ENCODE measurements around the gene PRDM16. TPM values are rescaled to one million over a fixed set of nuclear protein-coding genes. Genes with fewer than 3 reads are reported as not detected.

The PRDM16 gene
- total RNA-seq, 1 donor, result 6.5 TPM

- DNase-seq (ENCODE audit: insufficient read length, low spot score, missing footprints), result no peak
- Histone ChIP-seq H4K20me1 (ENCODE audit: insufficient read depth, low read length) (no peaks in the 10 kb centered on the region), H3K9me3 (ENCODE audit: low read depth, low read length) (no peaks in the 10 kb centered on the region), H3K27me3 (ENCODE audit: insufficient read depth, low read length) (no peaks in the 10 kb centered on the region), H3K4me1 (ENCODE audit: insufficient read depth, low read length) (peaks cover 13% of the 10 kb centered on the region), H2AFZ (ENCODE audit: low read length) (no peak overlapping the region), H3K27ac (ENCODE audit: low read depth, low read length) (no peak overlapping the region), H3K4me3 (ENCODE audit: insufficient read depth, low read length) (no peak overlapping the region), H3K36me3 (ENCODE audit: insufficient read depth, low read length) (no peaks in the 10 kb centered on the region), H3K4me2 (ENCODE audit: insufficient read depth, low read length) (no peak overlapping the region), H3K79me2 (ENCODE audit: insufficient read depth, low read length) (no peaks in the 10 kb centered on the region)
- TF ChIP-seq CTCF (IDR thresholded peaks at IDR 0.05; ENCODE audit: extremely low read depth, low read depth, low read length), result no peak
Observed at GRCh38 chr1:3166206-3166918, 97.4 kb downstream of the PRDM16 start.

GRCh38 chr1:3167255-3167654 lies 98.3 kb downstream of the PRDM16 start:
- no peak for DNase-seq (ENCODE audit: insufficient read length, low spot score, missing footprints)
- H3K36me3 ChIP-seq (ENCODE audit: insufficient read depth, low read length), result no peaks in the 10 kb centered on the region
- H2AFZ ChIP-seq (ENCODE audit: low read length), result no peak overlapping the region
- no peaks in the 10 kb centered on the region for H3K27me3 ChIP-seq (ENCODE audit: insufficient read depth, low read length)
- no peak overlapping the region for H3K4me2 ChIP-seq (ENCODE audit: insufficient read depth, low read length)
- H3K9me3 ChIP-seq (ENCODE audit: low read depth, low read length), result no peaks in the 10 kb centered on the region
- no peak for TF ChIP-seq CTCF (IDR thresholded peaks at IDR 0.05; ENCODE audit: extremely low read depth, low read depth, low read length)
- H3K79me2 ChIP-seq (ENCODE audit: insufficient read depth, low read length), result no peaks in the 10 kb centered on the region
- no peak overlapping the region for H3K27ac ChIP-seq (ENCODE audit: low read depth, low read length)
- no peaks in the 10 kb centered on the region for H4K20me1 ChIP-seq (ENCODE audit: insufficient read depth, low read length)
- peaks cover 13% of the 10 kb centered on the region for H3K4me1 ChIP-seq (ENCODE audit: insufficient read depth, low read length)
- H3K4me3 ChIP-seq (ENCODE audit: insufficient read depth, low read length), result no peak overlapping the region

GRCh38 chr1:3168678-3169077 lies 99.7 kb downstream of the PRDM16 start:
- no peaks in the 10 kb centered on the region for H3K27me3 ChIP-seq (ENCODE audit: insufficient read depth, low read length)
- TF ChIP-seq CTCF (IDR thresholded peaks at IDR 0.05; ENCODE audit: extremely low read depth, low read depth, low read length), result no peak
- no peak for DNase-seq (ENCODE audit: insufficient read length, low spot score, missing footprints)

GRCh38 chr1:3169665-3170356 lies 100.8 kb downstream of the PRDM16 start:
- Histone ChIP-seq H2AFZ (ENCODE audit: low read length) (no peak overlapping the region), H3K36me3 (ENCODE audit: insufficient read depth, low read length) (no peaks in the 10 kb centered on the region), H3K4me2 (ENCODE audit: insufficient read depth, low read length) (peak overlapping the region; percentile 82), H3K27ac (ENCODE audit: low read depth, low read length) (no peak overlapping the region), H3K9me3 (ENCODE audit: low read depth, low read length) (no peaks in the 10 kb centered on the region), H3K27me3 (ENCODE audit: insufficient read depth, low read length) (no peaks in the 10 kb centered on the region), H4K20me1 (ENCODE audit: insufficient read depth, low read length) (no peaks in the 10 kb centered on the region), H3K79me2 (ENCODE audit: insufficient read depth, low read length) (no peaks in the 10 kb centered on the region), H3K4me1 (ENCODE audit: insufficient read depth, low read length) (peaks cover 17% of the 10 kb centered on the region), H3K4me3 (ENCODE audit: insufficient read depth, low read length) (no peak overlapping the region)
- no peak for DNase-seq (ENCODE audit: insufficient read length, low spot score, missing footprints)
- TF ChIP-seq CTCF (IDR thresholded peaks at IDR 0.05; ENCODE audit: extremely low read depth, low read depth, low read length), result no peak

More at GRCh38 chr1:3168678-3169077, 99.7 kb downstream of the PRDM16 start:
- no peaks in the 10 kb centered on the region for H3K9me3 ChIP-seq (ENCODE audit: low read depth, low read length)
- H4K20me1 ChIP-seq (ENCODE audit: insufficient read depth, low read length), result no peaks in the 10 kb centered on the region
- no peak overlapping the region for H2AFZ ChIP-seq (ENCODE audit: low read length)
- H3K4me2 ChIP-seq (ENCODE audit: insufficient read depth, low read length), result no peak overlapping the region
- H3K79me2 ChIP-seq (ENCODE audit: insufficient read depth, low read length), result no peaks in the 10 kb centered on the region
- H3K27ac ChIP-seq (ENCODE audit: low read depth, low read length), result no peak overlapping the region
- H3K4me3 ChIP-seq (ENCODE audit: insufficient read depth, low read length), result no peak overlapping the region
- H3K4me1 ChIP-seq (ENCODE audit: insufficient read depth, low read length), result peaks cover 13% of the 10 kb centered on the region
- no peaks in the 10 kb centered on the region for H3K36me3 ChIP-seq (ENCODE audit: insufficient read depth, low read length)

Measured in osteoblast (primary cell).